GM23338 (cell line): ENCODE measurements around the gene SH3TC1.

Source experiments
- CREB1 ChIP-seq: fragments of 250-450 bp; sonication (Bioruptor Pico); IDR thresholded peaks from 2 replicates; pipeline ENCODE4 v1.5.0; 2020; ENCODE audit warnings: low read depth, mild to moderate bottlenecking, moderate library complexity
- CTCF ChIP-seq, 2 experiments: fragments of 200-600 bp in 1 of 2; sonication (generic) in 1 of 2; conservative IDR thresholded peaks; 2 replicates each; pipeline versions ENCODE4 v1.5.1 to v1.6.1; 2016 to 2017; ENCODE audit warnings: antibody characterized with exemption in 2 of 2, low read depth in 2 of 2, mild to moderate bottlenecking in 2 of 2, moderate library complexity in 1 of 2
- ETS1 ChIP-seq: IDR thresholded peaks from 2 replicates; pipeline ENCODE4 v1.6.1; 2016; ENCODE audit warnings: antibody characterized with exemption
- EZH2 ChIP-seq: fragments of 200-600 bp; sonication (generic); IDR thresholded peaks from one replicate; pipeline ENCODE4 v1.8.0; 2017; ENCODE audit warnings: antibody characterized with exemption, mild to moderate bottlenecking, low read depth; ENCODE audit not compliant: unreplicated experiment
- EZH2phosphoT487 ChIP-seq: fragments of 200-600 bp; sonication (generic); IDR thresholded peaks from one replicate; pipeline ENCODE4 v1.8.1; 2018; ENCODE audit warnings: antibody characterized with exemption; ENCODE audit not compliant: unreplicated experiment
- JUNB ChIP-seq: IDR thresholded peaks from one replicate; pipeline ENCODE4 v1.6.1; 2016; ENCODE audit warnings: antibody characterized with exemption; ENCODE audit not compliant: unreplicated experiment
- NANOG ChIP-seq: IDR thresholded peaks from 2 replicates; pipeline ENCODE4 v1.6.1; 2016; ENCODE audit warnings: antibody characterized with exemption, borderline replicate concordance
- POLR2AphosphoS5 ChIP-seq: IDR thresholded peaks from 2 replicates; pipeline ENCODE4 v1.6.1; 2016; ENCODE audit warnings: antibody characterized with exemption, low read depth
- REST ChIP-seq: IDR thresholded peaks from one replicate; pipeline ENCODE4 v1.6.1; 2018; ENCODE audit warnings: antibody characterized with exemption; ENCODE audit not compliant: unreplicated experiment
- STAT1 ChIP-seq: IDR thresholded peaks from one replicate; pipeline ENCODE4 v1.6.1; 2016; ENCODE audit warnings: antibody characterized with exemption; ENCODE audit not compliant: unreplicated experiment
- ZNF114 ChIP-seq: fragments of 250-450 bp; sonication (Bioruptor Pico); IDR thresholded peaks from 2 replicates; pipeline ENCODE4 v1.5.0; 2020; ENCODE audit warnings: mild to moderate bottlenecking, moderate library complexity
- ZNF331 ChIP-seq: fragments of 250-450 bp; sonication (Bioruptor Pico); IDR thresholded peaks from 2 replicates; pipeline ENCODE4 v1.5.0; 2020; ENCODE audit warnings: low read depth, mild to moderate bottlenecking, moderate library complexity
- ZNF462 ChIP-seq: fragments of 250-450 bp; sonication (Bioruptor Pico); IDR thresholded peaks from 2 replicates; pipeline ENCODE4 v1.5.0; 2020; ENCODE audit warnings: mild to moderate bottlenecking, moderate library complexity

GRCh38 chr4:8270418-8270771 lies 71.3 kb downstream of the SH3TC1 start:
- TF ChIP-seq CTCF (conservative IDR thresholded peaks at IDR 0.05; ENCODE audit: low read depth in 2 of 2): no peak
- TF ChIP-seq EZH2: no peak
- no peak for TF ChIP-seq CREB1
- TF ChIP-seq EZH2phosphoT487: no peak
- TF ChIP-seq REST: no peak
- TF ChIP-seq JUNB: no peak
- TF ChIP-seq NANOG: no peak
- no peak for TF ChIP-seq POLR2AphosphoS5
- TF ChIP-seq ZNF331 (CRISPR knock-in tag): no peak
- no peak for TF ChIP-seq STAT1
- no peak for TF ChIP-seq ZNF114
- TF ChIP-seq ETS1: no peak
- no peak for TF ChIP-seq ZNF462
